Measurements from ENCODE around the gene NMNAT2. TPM values are rescaled to one million over a fixed set of nuclear protein-coding genes. Genes with fewer than 3 reads are reported as not detected.

Gene NMNAT2
- total RNA-seq, 4 donors from 2014 or later, result 0.13 to 0.83 (median 0.66) TPM; not detected in 1

DNA sequence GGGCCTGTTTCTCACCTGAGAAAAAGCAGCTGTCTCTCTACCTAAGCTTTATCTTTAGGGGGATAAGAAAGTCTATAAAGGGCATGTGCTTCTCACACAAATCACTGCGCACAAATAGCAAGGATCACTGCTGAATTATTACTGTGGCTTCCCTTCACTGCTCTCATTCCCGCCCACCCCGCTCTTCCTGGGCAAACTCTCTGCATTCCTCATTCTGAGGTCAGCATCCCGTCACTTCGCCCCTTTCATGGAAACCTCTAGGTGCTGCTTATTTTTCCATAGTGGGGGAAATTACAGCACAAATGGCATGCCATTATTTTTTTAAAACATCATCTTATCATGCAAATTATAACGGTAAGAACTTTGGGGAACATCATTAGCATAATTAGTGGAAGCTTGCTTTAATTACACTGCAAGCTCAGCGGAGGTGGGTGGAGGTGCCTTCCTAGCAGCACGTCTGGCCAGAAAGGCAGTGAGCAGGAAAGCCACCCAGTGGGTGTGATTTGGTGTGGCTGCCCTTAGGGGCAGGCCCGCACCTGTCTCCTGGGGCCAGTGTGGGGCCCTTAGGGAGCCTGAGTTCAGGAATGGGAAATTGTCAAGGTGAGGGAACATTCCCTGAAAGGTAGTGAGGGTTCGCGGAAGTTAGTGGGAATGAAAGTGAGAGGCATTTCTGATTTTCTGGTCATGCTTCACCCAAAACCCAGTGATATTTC lies 126.2 kb downstream of the NMNAT2 start:
- Histone ChIP-seq H3K9me3 (no peaks in the 10 kb centered on the region), H3K36me3 (no peaks in the 10 kb centered on the region), H3K27ac (no peak overlapping the region), H3K4me3 (no peak overlapping the region), H3K27me3 (no peaks in the 10 kb centered on the region), H3K4me1 (no peaks in the 10 kb centered on the region)
- TF ChIP-seq, protein P1, sequence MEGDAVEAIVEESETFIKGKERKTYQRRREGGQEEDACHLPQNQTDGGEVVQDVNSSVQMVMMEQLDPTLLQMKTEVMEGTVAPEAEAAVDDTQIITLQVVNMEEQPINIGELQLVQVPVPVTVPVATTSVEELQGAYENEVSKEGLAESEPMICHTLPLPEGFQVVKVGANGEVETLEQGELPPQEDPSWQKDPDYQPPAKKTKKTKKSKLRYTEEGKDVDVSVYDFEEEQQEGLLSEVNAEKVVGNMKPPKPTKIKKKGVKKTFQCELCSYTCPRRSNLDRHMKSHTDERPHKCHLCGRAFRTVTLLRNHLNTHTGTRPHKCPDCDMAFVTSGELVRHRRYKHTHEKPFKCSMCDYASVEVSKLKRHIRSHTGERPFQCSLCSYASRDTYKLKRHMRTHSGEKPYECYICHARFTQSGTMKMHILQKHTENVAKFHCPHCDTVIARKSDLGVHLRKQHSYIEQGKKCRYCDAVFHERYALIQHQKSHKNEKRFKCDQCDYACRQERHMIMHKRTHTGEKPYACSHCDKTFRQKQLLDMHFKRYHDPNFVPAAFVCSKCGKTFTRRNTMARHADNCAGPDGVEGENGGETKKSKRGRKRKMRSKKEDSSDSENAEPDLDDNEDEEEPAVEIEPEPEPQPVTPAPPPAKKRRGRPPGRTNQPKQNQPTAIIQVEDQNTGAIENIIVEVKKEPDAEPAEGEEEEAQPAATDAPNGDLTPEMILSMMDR (IDR thresholded peaks at IDR 0.05), result no peak
- TF ChIP-seq POLR2A (IDR thresholded peaks at IDR 0.05), result no peak
- DNase-seq, result no peak

DNA sequence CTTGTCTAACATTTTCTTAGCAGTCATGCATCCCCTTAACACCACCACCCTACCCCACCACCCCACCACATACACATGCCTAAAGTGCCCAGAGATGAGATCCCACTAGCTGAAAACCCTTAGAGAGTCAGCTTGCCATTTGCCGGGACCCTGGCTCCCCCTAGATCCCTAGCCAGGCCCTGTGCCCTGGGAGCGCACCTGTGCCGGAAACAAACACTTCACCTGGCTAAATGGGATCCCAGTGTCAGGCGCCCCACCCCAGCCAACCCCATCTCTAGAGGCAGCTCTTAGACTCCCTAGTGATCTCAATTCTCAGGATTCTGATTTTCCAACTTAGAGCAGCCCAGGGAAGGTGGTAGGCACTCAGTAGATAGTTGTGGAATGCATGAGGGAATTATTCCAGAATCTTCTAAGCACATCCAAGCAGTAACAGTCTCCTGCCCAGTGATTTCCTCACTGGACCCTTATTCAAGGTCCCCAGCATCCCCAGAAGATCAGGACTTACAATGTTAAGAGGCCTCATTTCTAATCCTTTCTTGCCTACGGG lies 126.9 kb downstream of the NMNAT2 start:
- H3K36me3 ChIP-seq, result no peaks in the 10 kb centered on the region
- H3K27ac ChIP-seq, result no peak overlapping the region
- H3K9me3 ChIP-seq, result no peaks in the 10 kb centered on the region
- H3K27me3 ChIP-seq, result no peaks in the 10 kb centered on the region
- DNase-seq, result no peak
- TF ChIP-seq, protein P1 (IDR thresholded peaks at IDR 0.05), result no peak
- no peak for TF ChIP-seq POLR2A (IDR thresholded peaks at IDR 0.05)
- H3K4me3 ChIP-seq, result no peak overlapping the region
- no peaks in the 10 kb centered on the region for H3K4me1 ChIP-seq

DNA sequence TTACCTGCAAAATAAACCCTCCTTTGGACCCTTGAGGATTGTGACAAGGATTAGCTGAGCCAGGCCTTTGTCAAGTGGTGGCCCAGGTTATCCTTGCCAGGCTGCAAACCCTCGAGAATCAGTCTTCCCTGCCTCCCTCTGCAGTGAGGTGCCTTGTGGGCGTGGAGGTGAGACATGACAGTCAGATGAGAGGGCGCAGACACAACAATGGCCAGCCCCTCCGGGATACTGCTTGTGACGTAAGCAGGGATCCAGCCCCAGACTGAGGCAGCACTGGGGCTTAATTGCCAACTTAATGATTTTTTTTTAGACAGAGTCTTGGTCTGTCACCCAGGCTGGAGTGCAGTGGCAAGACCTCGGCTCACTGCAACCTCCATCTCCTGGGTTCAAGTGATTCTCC lies 127.6 kb downstream of the NMNAT2 start:
- TF ChIP-seq, protein P1 (IDR thresholded peaks at IDR 0.05), result no peak
- no peak for TF ChIP-seq POLR2A (IDR thresholded peaks at IDR 0.05)
- Histone ChIP-seq H3K27ac (no peak overlapping the region), H3K27me3 (no peaks in the 10 kb centered on the region), H3K36me3 (no peaks in the 10 kb centered on the region), H3K4me3 (no peak overlapping the region), H3K4me1 (no peaks in the 10 kb centered on the region), H3K9me3 (no peaks in the 10 kb centered on the region)
- DNase-seq, result no peak

DNA sequence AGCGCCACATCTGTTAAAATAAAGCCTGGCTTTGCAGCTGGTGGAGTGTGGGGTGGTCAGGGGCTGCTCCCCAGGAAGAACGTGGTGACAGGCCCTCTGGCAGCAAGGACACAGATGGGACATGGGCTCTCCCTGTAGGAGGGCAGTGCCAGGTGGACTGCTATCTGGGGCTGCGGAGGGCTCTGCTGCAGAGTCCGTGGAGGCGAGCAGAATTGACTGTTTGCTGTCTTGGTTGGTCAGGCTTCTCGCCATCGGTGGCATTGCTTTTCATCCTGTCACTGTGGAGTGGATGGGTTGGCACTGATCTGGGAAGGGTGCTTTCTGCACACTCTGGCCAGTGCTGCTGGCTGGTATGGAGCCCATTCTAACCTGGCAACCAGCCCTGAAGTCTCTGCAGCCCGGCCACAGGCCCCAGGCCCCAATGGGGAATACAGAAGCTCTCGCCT lies 129.1 kb downstream of the NMNAT2 start:
- no peaks in the 10 kb centered on the region for H3K4me1 ChIP-seq
- no peak for TF ChIP-seq POLR2A (IDR thresholded peaks at IDR 0.05)
- TF ChIP-seq, protein P1 (IDR thresholded peaks at IDR 0.05), result no peak
- H3K9me3 ChIP-seq, result no peaks in the 10 kb centered on the region
- DNase-seq, result no peak
- no peaks in the 10 kb centered on the region for H3K36me3 ChIP-seq
- H3K4me3 ChIP-seq, result no peak overlapping the region
- H3K27me3 ChIP-seq, result no peaks in the 10 kb centered on the region
- H3K27ac ChIP-seq, result no peak overlapping the region

DNA sequence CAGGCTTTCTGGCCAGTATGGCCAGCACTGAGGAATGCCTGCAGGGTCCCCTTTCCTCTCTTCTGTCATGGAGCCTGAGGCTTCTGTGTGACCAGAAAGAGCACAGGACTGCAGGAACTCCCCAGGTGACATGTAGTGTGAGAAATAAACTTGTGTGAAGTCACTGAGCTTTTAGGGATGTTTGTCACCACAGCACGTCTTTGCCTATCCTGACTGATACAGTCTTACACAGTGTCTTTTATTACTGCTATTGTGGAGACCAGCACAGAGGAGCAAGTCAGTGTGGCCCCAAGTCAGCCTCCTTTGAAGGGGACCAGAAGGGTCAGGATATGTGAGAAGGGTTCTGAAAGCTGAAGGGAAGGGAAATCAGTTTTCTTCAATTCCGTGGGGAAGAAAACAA lies 129.6 kb downstream of the NMNAT2 start:
- DNase-seq, result no peak
- Histone ChIP-seq H3K36me3 (no peaks in the 10 kb centered on the region), H3K27me3 (no peaks in the 10 kb centered on the region), H3K9me3 (no peaks in the 10 kb centered on the region), H3K4me1 (no peaks in the 10 kb centered on the region), H3K4me3 (no peak overlapping the region), H3K27ac (no peak overlapping the region)
- TF ChIP-seq, protein P1 (IDR thresholded peaks at IDR 0.05), result no peak
- no peak for TF ChIP-seq POLR2A (IDR thresholded peaks at IDR 0.05)

Measured in Peyer's patch (tissue), 4 donors.